GM23248 (cell line): ENCODE measurements around the gene CRACDL. TPM values are rescaled to one million over a fixed set of nuclear protein-coding genes. Genes with fewer than 3 reads are reported as not detected.

Experiments used
- DNase-seq: peaks from one replicate; pipeline ENCODE4 v3.0.0-alpha.2; 2015
- H2AFZ ChIP-seq: fragments of 200-600 bp; sonication (generic); 2 replicates; pipeline ENCODE4 v1.6.1; 2016; ENCODE audit warnings: antibody characterized with exemption
- H3F3A ChIP-seq: fragments of 200-600 bp; sonication (generic); 2 replicates; pipeline ENCODE4 v1.6.1; 2016; ENCODE audit warnings: mild to moderate bottlenecking, antibody characterized with exemption, mixed run types; ENCODE audit not compliant: insufficient read depth
- H3K27ac ChIP-seq: fragments of 200-600 bp; sonication (generic); 2 replicates; pipeline ENCODE4 v1.5.1; 2016; ENCODE audit warnings: mild to moderate bottlenecking
- H3K27me3 ChIP-seq: fragments of 200-600 bp; sonication (generic); replicated peaks from 2 replicates; pipeline ENCODE4 v1.6.1; 2016; ENCODE audit warnings: mild to moderate bottlenecking; ENCODE audit not compliant: insufficient read depth
- H3K36me3 ChIP-seq: fragments of 200-600 bp; sonication (generic); 2 replicates; pipeline ENCODE4 v1.6.1; 2016; ENCODE audit warnings: low read depth, mild to moderate bottlenecking
- H3K4me1 ChIP-seq: fragments of 200-600 bp; sonication (generic); 2 replicates; pipeline ENCODE4 v1.6.1; 2016; ENCODE audit warnings: mild to moderate bottlenecking; ENCODE audit not compliant: insufficient read depth
- H3K4me2 ChIP-seq: fragments of 200-600 bp; sonication (generic); one replicate; pipeline ENCODE4 v1.6.1; 2016; ENCODE audit warnings: mild to moderate bottlenecking; ENCODE audit not compliant: unreplicated experiment
- H3K4me3 ChIP-seq: fragments of 200-600 bp; sonication (generic); 2 replicates; pipeline ENCODE4 v1.5.1; 2016; ENCODE audit warnings: mild to moderate bottlenecking
- H3K79me2 ChIP-seq: fragments of 200-600 bp; sonication (generic); 2 replicates; pipeline ENCODE4 v1.6.1; 2016; ENCODE audit warnings: mild to moderate bottlenecking; ENCODE audit not compliant: insufficient read depth
- H3K9ac ChIP-seq: fragments of 200-600 bp; sonication (generic); 2 replicates; pipeline ENCODE4 v1.6.1; 2016; ENCODE audit warnings: mild to moderate bottlenecking
- H3K9me2 ChIP-seq: fragments of 200-600 bp; sonication (generic); 2 replicates; pipeline ENCODE4 v1.6.1; 2016; ENCODE audit warnings: mixed run types, mild to moderate bottlenecking, moderate library complexity; ENCODE audit not compliant: insufficient read depth
- H3K9me3 ChIP-seq: fragments of 200-600 bp; sonication (generic); one replicate; pipeline ENCODE4 v1.6.1; 2017; ENCODE audit warnings: low read depth
- H4K20me1 ChIP-seq: fragments of 200-600 bp; sonication (generic); 2 replicates; pipeline ENCODE4 v1.6.0; 2016; ENCODE audit not compliant: insufficient read depth
- EZH2 ChIP-seq: fragments of 200-600 bp; sonication (generic); IDR thresholded peaks from 2 replicates; pipeline ENCODE4 v1.6.1; 2018; ENCODE audit warnings: antibody characterized with exemption, mild to moderate bottlenecking; ENCODE audit not compliant: insufficient read depth, poor library complexity, severe bottlenecking
- EZH2phosphoT487 ChIP-seq: fragments of 200-600 bp; sonication (generic); IDR thresholded peaks from 2 replicates; pipeline ENCODE4 v1.6.1; 2018; ENCODE audit warnings: antibody characterized with exemption, moderate library complexity, mild to moderate bottlenecking, low read depth; ENCODE audit not compliant: insufficient read depth
- WGBS, 2 experiments: methylation state at CpG; one replicate each; pipeline ENCODE4 v1.1.6; 2015 to 2017; ENCODE audit warnings: low lambda C conversion rate in 2 of 2, low coverage in 1 of 2; ENCODE audit errors: missing lambda C conversion rate in 2 of 2; 5-methylcytosine and 5-hydroxymethylcytosine counted together
- in situ Hi-C: fragments of 300-500 bp; cut with MboI; formaldehyde crosslinking; loops from 2 replicates; pipeline ENCODE4 v1.15.0; 2020
- polyA plus RNA-seq: library from polyadenylated mRNA; unstranded; fragments of >200 nt; fragmentation: Nextera tagmentation; extraction: Ambion mirVana; gene quantifications from 2 replicates; pipeline ENCODE4 v1.2.1, GENCODE V29; 2016
- total RNA-seq: library from RNA; depleted of rRNA; stranded (reverse); fragments of >200 nt; shearing (Covaris generic); gene quantifications from 2 replicates; pipeline ENCODE4 v1.2.3, GENCODE V29; 2014

Gene CRACDL
- total and polyA plus RNA-seq, 2 experiments from 2014 or later = not detected

GRCh38 chr2:98897746-98898145 lies 38.3 kb downstream of the CRACDL start:
- H3K4me3 ChIP-seq = no peak overlapping the region
- no peaks in the 10 kb centered on the region for H3F3A ChIP-seq
- peaks cover 4% of the 10 kb centered on the region; the same call in 1 of the 2 replicates for H3K27me3 ChIP-seq
- no peaks in the 10 kb centered on the region for H3K9me3 ChIP-seq
- DNase-seq = no peak
- no peak overlapping the region for H3K9ac ChIP-seq
- H4K20me1 ChIP-seq = no peaks in the 10 kb centered on the region
- H3K9me2 ChIP-seq = no peaks in the 10 kb centered on the region
- H3K4me2 ChIP-seq = no peak overlapping the region
- in situ Hi-C loops = no loop called here
- no peaks in the 10 kb centered on the region for H3K36me3 ChIP-seq
- H3K4me1 ChIP-seq = no peaks in the 10 kb centered on the region
- whole genome bisulfite sequencing, 2 experiments = 56 to 63% methylated on average over 4 of the region's 4 CpGs
- no peak overlapping the region for H2AFZ ChIP-seq
- H3K27ac ChIP-seq = no peak overlapping the region
- H3K79me2 ChIP-seq = no peaks in the 10 kb centered on the region
- no peak for TF ChIP-seq EZH2
- no peak for TF ChIP-seq EZH2phosphoT487

GRCh38 chr2:98896944-98897343 lies 39.1 kb downstream of the CRACDL start:
- TF ChIP-seq EZH2 = no peak
- no peak for TF ChIP-seq EZH2phosphoT487
- WGBS, 2 experiments = 79 to 81% methylated on average over 9 of the region's 9 CpGs
- H3K79me2 ChIP-seq = no peaks in the 10 kb centered on the region
- no peaks in the 10 kb centered on the region for H3K36me3 ChIP-seq
- no peaks in the 10 kb centered on the region for H3K4me1 ChIP-seq
- no peak for DNase-seq
- H3F3A ChIP-seq = no peaks in the 10 kb centered on the region
- in situ Hi-C loops = no loop called here
- no peaks in the 10 kb centered on the region for H3K9me2 ChIP-seq
- no peak overlapping the region for H3K27ac ChIP-seq
- peaks cover 9% of the 10 kb centered on the region; the same call in 1 of the 2 replicates for H3K27me3 ChIP-seq
- no peaks in the 10 kb centered on the region for H3K9me3 ChIP-seq
- H4K20me1 ChIP-seq = no peaks in the 10 kb centered on the region
- H3K4me3 ChIP-seq = no peak overlapping the region
- H3K4me2 ChIP-seq = no peak overlapping the region
- no peak overlapping the region for H3K9ac ChIP-seq
- no peak overlapping the region for H2AFZ ChIP-seq

- no peak for DNase-seq
- in situ Hi-C loops = no loop called here
- Histone ChIP-seq H3K27ac (no peak overlapping the region), H4K20me1 (no peaks in the 10 kb centered on the region), H3K9me2 (no peaks in the 10 kb centered on the region), H3K4me1 (no peaks in the 10 kb centered on the region), H3K9me3 (no peaks in the 10 kb centered on the region), H3K27me3 (peaks cover 9% of the 10 kb centered on the region; the same call in 1 of the 2 replicates), H3K4me3 (no peak overlapping the region), H3K79me2 (no peaks in the 10 kb centered on the region), H3K4me2 (no peak overlapping the region), H3K9ac (no peak overlapping the region), H3K36me3 (no peaks in the 10 kb centered on the region), H3F3A (no peaks in the 10 kb centered on the region), H2AFZ (no peak overlapping the region)
- 19 to 25% methylated on average over 2 of the region's 2 CpGs for WGBS, 2 experiments
- TF ChIP-seq EZH2 = no peak
- no peak for TF ChIP-seq EZH2phosphoT487
These were observed 39.6 kb downstream of the CRACDL start for GRCh38 chr2:98896416-98896815.

DNA sequence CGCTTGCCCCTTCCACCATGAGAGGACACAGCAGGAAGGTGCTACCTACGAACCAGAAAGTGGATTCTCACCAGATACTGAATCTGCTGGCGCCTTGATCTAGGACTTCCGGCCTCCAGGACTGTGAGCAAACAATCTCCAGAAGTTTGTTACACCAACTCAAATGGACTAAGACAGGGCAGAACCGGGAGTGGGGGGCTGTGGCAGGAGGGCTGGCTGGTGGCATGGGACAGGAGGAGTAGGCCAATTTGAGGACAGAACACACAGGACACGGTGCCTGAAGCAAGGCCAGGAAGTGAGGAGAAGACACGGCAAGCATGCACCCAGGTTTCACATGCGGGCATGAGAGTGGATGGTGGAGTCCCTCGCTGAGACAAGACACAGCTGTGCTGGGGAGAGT lies 40.1 kb downstream of the CRACDL start:
- in situ Hi-C loops = no loop called here
- H3K27ac ChIP-seq = no peak overlapping the region
- H3K4me3 ChIP-seq = no peak overlapping the region
- H3K36me3 ChIP-seq = no peaks in the 10 kb centered on the region
- no peaks in the 10 kb centered on the region for H3K9me2 ChIP-seq
- H4K20me1 ChIP-seq = no peaks in the 10 kb centered on the region
- no peaks in the 10 kb centered on the region for H3F3A ChIP-seq
- H3K9ac ChIP-seq = no peak overlapping the region
- H2AFZ ChIP-seq = no peak overlapping the region
- WGBS, 2 experiments = 44 to 48% methylated on average over 9 of the region's 9 CpGs
- no peaks in the 10 kb centered on the region for H3K79me2 ChIP-seq
- TF ChIP-seq EZH2 = no peak
- TF ChIP-seq EZH2phosphoT487 = no peak
- no peak for DNase-seq
- H3K4me1 ChIP-seq = no peaks in the 10 kb centered on the region
- H3K9me3 ChIP-seq = no peaks in the 10 kb centered on the region
- H3K4me2 ChIP-seq = no peak overlapping the region
- peaks cover 9% of the 10 kb centered on the region; the same call in 1 of the 2 replicates for H3K27me3 ChIP-seq

DNA sequence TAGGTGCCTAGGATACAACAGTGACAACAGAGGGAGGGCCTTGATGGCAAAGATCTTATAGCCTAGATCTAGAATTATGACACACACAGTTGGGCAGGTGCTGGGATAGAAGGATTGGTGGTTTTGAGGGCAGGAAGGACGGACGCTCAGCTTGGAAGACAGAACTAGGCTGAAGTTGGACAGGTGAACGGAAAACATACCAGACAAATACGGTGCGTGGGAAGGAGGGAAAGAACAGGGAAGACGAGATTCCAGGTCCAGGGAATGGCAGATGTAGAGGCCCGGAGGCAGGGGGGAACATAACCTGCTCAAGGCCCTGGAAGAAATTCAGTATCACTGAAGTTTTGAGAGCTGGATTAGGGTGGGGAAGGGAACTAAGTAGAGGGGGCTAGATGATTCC lies 40.8 kb downstream of the CRACDL start:
- H3K36me3 ChIP-seq = no peaks in the 10 kb centered on the region
- H3K27ac ChIP-seq = no peak overlapping the region
- H3K4me3 ChIP-seq = no peak overlapping the region
- H3K27me3 ChIP-seq = peaks cover 9% of the 10 kb centered on the region; the same call in 1 of the 2 replicates
- no peak overlapping the region for H2AFZ ChIP-seq
- H3K9me2 ChIP-seq = no peaks in the 10 kb centered on the region
- H3K9ac ChIP-seq = no peak overlapping the region
- H3F3A ChIP-seq = no peaks in the 10 kb centered on the region
- no peaks in the 10 kb centered on the region for H3K9me3 ChIP-seq
- H4K20me1 ChIP-seq = no peaks in the 10 kb centered on the region
- H3K4me2 ChIP-seq = no peak overlapping the region
- DNase-seq = no peak
- TF ChIP-seq EZH2 = no peak
- TF ChIP-seq EZH2phosphoT487 = no peak
- H3K79me2 ChIP-seq = no peaks in the 10 kb centered on the region
- 48 to 52% methylated on average over 7 of the region's 7 CpGs for WGBS, 2 experiments
- no peaks in the 10 kb centered on the region for H3K4me1 ChIP-seq
- in situ Hi-C loops = no loop called here
